Ascending aorta (tissue), 2 donors: ENCODE results near the gene GSN. TPM values are rescaled to one million over a fixed set of nuclear protein-coding genes. Genes with fewer than 3 reads are reported as not detected.

Source experiments
- DNase-seq, 2 donors: peaks; one replicate each; pipeline ENCODE4 v3.0.0-alpha.2; 2019; ENCODE audit warnings: low spot score in 2 of 2
- H3K27ac ChIP-seq, 2 donors: fragments of 200-600 bp; sonication (generic); one replicate each; pipeline ENCODE4 v1.5.1; 2016 to 2017; ENCODE audit warnings: mild to moderate bottlenecking in 1 of 2
- H3K27me3 ChIP-seq: fragments of 200-600 bp; sonication (generic); one replicate; pipeline ENCODE4 v1.5.1; 2017
- H3K36me3 ChIP-seq, 2 donors: fragments of 200-600 bp; sonication (generic); one replicate each; pipeline ENCODE4 v1.5.1; 2016
- H3K4me1 ChIP-seq, 2 donors: fragments of 200-600 bp; sonication (generic); one replicate each; pipeline ENCODE4 v1.5.1; 2016 to 2017; ENCODE audit warnings: mild to moderate bottlenecking in 1 of 2
- H3K4me3 ChIP-seq, 2 donors: fragments of 200-600 bp; sonication (generic); one replicate each; pipeline ENCODE4 v1.5.1; 2016 to 2017; ENCODE audit warnings: mild to moderate bottlenecking in 1 of 2
- H3K9me3 ChIP-seq, 2 donors: fragments of 200-600 bp; sonication (generic); one replicate each; pipeline ENCODE4 v1.5.1; 2016
- intact Hi-C: fragments of 100-400 bp; cut with DNase I; formaldehyde crosslinking; loops from one replicate; pipeline ENCODE4 v1.15.1; 2023
- total RNA-seq: library from RNA; depleted of rRNA; stranded (reverse); fragments of >200 nt; gene quantifications from one replicate; pipeline ENCODE4 v1.1.0, GENCODE V29; 2016
- TF ChIP-seq, protein P1 (sequence below), 3 experiments: fragments of 200-600 bp in 2 of 3; fragments of 450-650 bp in 1 of 3; sonication (generic) in 2 of 3; IDR thresholded peaks; one replicate each; pipeline ENCODE4 v1.5.1; 2016 to 2019; ENCODE audit warnings: antibody characterized with exemption in 3 of 3, mild to moderate bottlenecking in 1 of 3, moderate library complexity in 1 of 3

GSN gene
- total RNA-seq, 1 donor from 2014 or later = 3,012 TPM

DNA sequence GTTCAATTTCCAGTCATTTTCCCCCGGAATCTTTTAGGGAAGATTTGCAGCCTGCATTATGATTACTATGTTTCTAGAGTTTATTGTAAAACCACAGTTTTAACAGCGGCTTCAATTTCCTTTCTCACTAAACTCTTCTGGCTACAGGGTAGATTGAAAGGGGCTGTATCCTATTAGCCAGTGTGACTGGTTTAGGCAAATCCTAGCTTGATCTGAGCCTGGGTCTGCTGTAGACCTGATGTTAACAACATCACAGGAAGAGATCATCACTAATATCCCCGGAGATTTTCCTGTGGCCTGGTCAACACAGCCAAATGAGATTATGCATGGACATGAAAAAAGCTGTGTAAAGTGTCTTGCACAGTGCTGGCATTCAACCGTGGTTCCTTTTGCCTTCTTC, 68.7 kb downstream of the GSN start:
- intact Hi-C loops = no loop called here
- no peaks in the 10 kb centered on the region for H3K27me3 ChIP-seq
- peaks cover 62 to 82% of the 10 kb centered on the region in 2 donors for H3K36me3 ChIP-seq
- TF ChIP-seq, protein P1, sequence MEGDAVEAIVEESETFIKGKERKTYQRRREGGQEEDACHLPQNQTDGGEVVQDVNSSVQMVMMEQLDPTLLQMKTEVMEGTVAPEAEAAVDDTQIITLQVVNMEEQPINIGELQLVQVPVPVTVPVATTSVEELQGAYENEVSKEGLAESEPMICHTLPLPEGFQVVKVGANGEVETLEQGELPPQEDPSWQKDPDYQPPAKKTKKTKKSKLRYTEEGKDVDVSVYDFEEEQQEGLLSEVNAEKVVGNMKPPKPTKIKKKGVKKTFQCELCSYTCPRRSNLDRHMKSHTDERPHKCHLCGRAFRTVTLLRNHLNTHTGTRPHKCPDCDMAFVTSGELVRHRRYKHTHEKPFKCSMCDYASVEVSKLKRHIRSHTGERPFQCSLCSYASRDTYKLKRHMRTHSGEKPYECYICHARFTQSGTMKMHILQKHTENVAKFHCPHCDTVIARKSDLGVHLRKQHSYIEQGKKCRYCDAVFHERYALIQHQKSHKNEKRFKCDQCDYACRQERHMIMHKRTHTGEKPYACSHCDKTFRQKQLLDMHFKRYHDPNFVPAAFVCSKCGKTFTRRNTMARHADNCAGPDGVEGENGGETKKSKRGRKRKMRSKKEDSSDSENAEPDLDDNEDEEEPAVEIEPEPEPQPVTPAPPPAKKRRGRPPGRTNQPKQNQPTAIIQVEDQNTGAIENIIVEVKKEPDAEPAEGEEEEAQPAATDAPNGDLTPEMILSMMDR (IDR thresholded peaks at IDR 0.05) = no peak
- H3K4me1 ChIP-seq = peaks cover under 1 to 14% of the 10 kb centered on the region in 2 donors
- peak overlapping the region in 1 of 2 donors; percentile 98 for H3K27ac ChIP-seq
- DNase-seq = no peak
- no peak overlapping the region for H3K4me3 ChIP-seq
- H3K9me3 ChIP-seq = no peaks in the 10 kb centered on the region

DNA sequence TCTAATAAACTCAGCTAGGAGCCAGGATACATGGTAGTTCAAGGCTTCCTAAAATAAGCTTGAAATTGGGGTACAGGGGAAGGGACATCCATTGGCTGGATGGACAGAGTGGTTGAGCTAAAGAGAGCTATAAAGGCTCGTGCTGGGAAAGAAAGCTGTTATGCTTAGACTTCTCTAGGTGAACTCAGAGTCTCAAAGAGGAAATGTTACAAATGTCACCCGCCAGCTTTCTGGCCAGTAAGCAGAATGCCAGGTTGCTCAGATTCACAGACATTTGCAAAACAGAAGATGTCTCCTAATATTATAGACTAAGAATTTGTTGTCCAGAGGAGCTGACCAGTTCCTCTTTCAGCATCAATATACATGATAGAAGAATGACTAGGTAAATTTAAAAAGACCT, 71.5 kb downstream of the GSN start:
- Histone ChIP-seq H3K4me3 (no peak overlapping the region), H3K4me1 (peaks cover 0 to 2% of the 10 kb centered on the region in 2 donors), H3K36me3 (peaks cover 51 to 81% of the 10 kb centered on the region in 2 donors), H3K27me3 (no peaks in the 10 kb centered on the region), H3K27ac (peak overlapping the region; percentile 1 to 57), H3K9me3 (no peaks in the 10 kb centered on the region)
- DNase-seq = no peak
- TF ChIP-seq, protein P1 (IDR thresholded peaks at IDR 0.05) = no peak
- intact Hi-C loops = no loop called here

DNA sequence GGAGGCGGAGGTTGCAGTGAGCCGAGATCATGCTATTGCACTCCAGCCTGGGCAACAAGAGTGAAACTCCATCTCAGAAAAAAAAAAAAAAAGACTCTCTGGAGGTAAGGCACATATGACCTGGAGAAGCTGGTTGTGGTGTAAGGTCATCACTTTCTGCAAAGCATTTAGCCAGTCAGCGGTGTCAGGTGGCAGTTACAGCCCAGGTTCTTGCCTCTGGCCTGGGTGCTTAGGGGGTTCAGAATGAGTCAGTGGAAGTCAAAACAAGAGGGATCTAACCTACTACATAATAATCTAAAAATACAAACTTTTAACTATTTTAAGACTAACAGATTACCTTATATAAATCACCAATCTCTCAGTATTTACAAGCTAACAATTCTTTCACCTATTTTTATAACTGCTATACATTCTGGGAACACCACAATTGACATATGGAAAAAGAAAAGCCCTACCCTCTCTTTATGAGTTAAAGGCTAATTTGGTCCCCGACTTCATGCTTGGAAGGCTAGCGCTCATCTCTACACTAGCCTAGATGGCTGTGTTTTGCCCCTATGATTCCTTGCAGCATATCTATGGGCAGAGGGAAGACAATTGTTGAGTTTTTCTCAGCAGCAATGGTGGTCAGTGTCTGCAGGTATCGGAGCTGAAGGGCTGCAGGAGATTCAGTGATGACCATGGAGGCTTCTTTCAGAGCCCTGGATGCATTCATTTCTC, 72.9 kb downstream of the GSN start:
- intact Hi-C loops = no loop called here
- TF ChIP-seq, protein P1 (IDR thresholded peaks at IDR 0.05) = no peak
- Histone ChIP-seq H3K27ac (peak overlapping the region in 1 of 2 donors; percentile 57), H3K36me3 (peaks cover 56 to 85% of the 10 kb centered on the region in 2 donors), H3K4me1 (peaks cover 0 to 2% of the 10 kb centered on the region in 2 donors), H3K4me3 (no peak overlapping the region), H3K27me3 (no peaks in the 10 kb centered on the region), H3K9me3 (no peaks in the 10 kb centered on the region)
- no peak for DNase-seq

DNA sequence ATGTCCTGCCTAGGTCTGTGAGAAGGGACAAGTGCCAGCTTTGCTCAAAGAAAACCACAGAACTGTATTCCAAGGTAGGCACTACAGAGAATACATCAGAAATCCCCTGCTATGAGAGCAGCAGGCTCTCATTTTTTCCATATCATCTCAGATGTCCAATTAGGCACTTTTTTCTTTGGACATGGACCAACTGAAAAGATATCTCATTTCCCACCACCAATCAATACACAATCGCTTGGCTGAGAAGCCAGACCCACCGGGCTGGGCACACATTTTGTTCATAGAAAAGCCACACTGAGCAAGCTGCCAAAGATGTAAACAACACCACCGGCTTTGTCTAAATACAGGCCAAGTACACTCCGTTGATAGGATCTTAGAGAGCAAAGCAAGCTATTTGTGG, 76.2 kb downstream of the GSN start:
- intact Hi-C loops = no loop called here
- Histone ChIP-seq H3K4me1 (peaks cover 0 to 22% of the 10 kb centered on the region in 2 donors), H3K36me3 (peaks cover 64 to 92% of the 10 kb centered on the region in 2 donors), H3K9me3 (no peaks in the 10 kb centered on the region), H3K4me3 (no peak overlapping the region), H3K27me3 (no peaks in the 10 kb centered on the region), H3K27ac (peak overlapping the region in 1 of 2 donors; percentile 27)
- no peak for DNase-seq
- TF ChIP-seq, protein P1 (IDR thresholded peaks at IDR 0.05) = no peak

DNA sequence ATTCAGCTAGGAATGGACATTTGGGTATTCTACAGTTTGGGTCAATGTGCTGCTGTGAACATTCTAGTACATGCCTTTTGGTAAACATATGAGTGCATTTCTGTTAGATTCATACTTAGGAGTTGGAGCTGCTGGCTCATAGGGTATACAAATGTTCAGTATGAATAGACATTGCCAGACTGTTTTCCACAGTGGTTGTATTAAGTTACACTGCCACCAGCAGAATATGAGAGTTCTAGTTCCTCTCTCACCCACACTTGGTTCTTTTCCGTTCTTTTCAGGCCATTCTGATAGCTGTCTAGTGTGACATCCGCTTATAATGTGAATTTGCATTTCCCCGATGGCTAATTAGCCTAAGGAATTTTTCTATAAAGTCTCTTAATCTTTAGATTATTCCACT, 77.1 kb downstream of the GSN start:
- intact Hi-C loops = no loop called here
- Histone ChIP-seq H3K27ac (peak overlapping the region in 1 of 2 donors; percentile 12), H3K27me3 (no peaks in the 10 kb centered on the region), H3K9me3 (no peaks in the 10 kb centered on the region), H3K4me1 (peaks cover 0 to 31% of the 10 kb centered on the region in 2 donors), H3K36me3 (peaks cover 63 to 90% of the 10 kb centered on the region in 2 donors), H3K4me3 (no peak overlapping the region)
- DNase-seq = no peak
- TF ChIP-seq, protein P1 (IDR thresholded peaks at IDR 0.05) = no peak
